ENCODE data around the gene LMO4.

The LMO4 gene
- 7.9 to 31.2 (median 12.7) reads per million in 3 experiments for total RNA-seq

GRCh38 chr1:87328272-87329050 is at the start of gene LMO4:
LMO4 (plus strand) TSS chr1:87328880; CDS start chr1:87332016, 3,136 bp downstream.
- peak; percentile 79 for DNase-seq

- DNase-seq, result no peak
These were observed 49.2 kb upstream of the LMO4 start for GRCh38 chr1:87279536-87279875.

GRCh38 chr1:87279966-87280535 is 48.6 kb upstream of the LMO4 start:
- DNase-seq, result no peak

- no peak for DNase-seq
These were observed 44.0 kb upstream of the LMO4 start for GRCh38 chr1:87284456-87285240.

- DNase-seq, result no peak
These were observed 37.6 kb upstream of the LMO4 start for GRCh38 chr1:87291107-87291506.

GRCh38 chr1:87292684-87293493 is 35.8 kb upstream of the LMO4 start:
- DNase-seq, result peak; percentile 27

GRCh38 chr1:87294633-87295032 is 34.0 kb upstream of the LMO4 start:
- DNase-seq, result no peak

- DNase-seq, result no peak
These were observed 33.1 kb upstream of the LMO4 start for GRCh38 chr1:87295445-87296110.

- no peak for DNase-seq
These were observed 32.5 kb upstream of the LMO4 start for GRCh38 chr1:87296206-87296605.

GRCh38 chr1:87299661-87300060 is 29.0 kb upstream of the LMO4 start:
- no peak for DNase-seq

- no peak for DNase-seq
These were observed 28.1 kb upstream of the LMO4 start for GRCh38 chr1:87300628-87301027.

GRCh38 chr1:87305151-87305550 is 23.5 kb upstream of the LMO4 start:
- no peak for DNase-seq

GRCh38 chr1:87305762-87306161 is 22.9 kb upstream of the LMO4 start:
- DNase-seq, result no peak

- no peak for DNase-seq
These were observed 21.4 kb upstream of the LMO4 start for GRCh38 chr1:87307306-87307705.

- DNase-seq, result no peak
These were observed 20.7 kb upstream of the LMO4 start for GRCh38 chr1:87307931-87308330.

- no peak for DNase-seq
These were observed 14.6 kb upstream of the LMO4 start for GRCh38 chr1:87314091-87314490.

- DNase-seq, result no peak
These were observed 10.5 kb upstream of the LMO4 start for GRCh38 chr1:87318056-87318650.

GRCh38 chr1:87318806-87319205 is 9.9 kb upstream of the LMO4 start:
- DNase-seq, result no peak

- peak; percentile 55 for DNase-seq
These were observed 2.5 kb upstream of the LMO4 start for GRCh38 chr1:87325982-87326738.

- no peak for DNase-seq
These were observed 1.1 kb upstream of the LMO4 start for GRCh38 chr1:87327376-87328271.
